HG02678 (cell line): ENCODE data around the gene TBC1D24.
"Not testable (repeated sequence)": the region's sequence is repeated elsewhere in the genome, so short reads cannot be mapped to it uniquely, and the experiment has no call there.

Experiments used
- ATAC-seq: cut with Tn5 transposase; IDR thresholded peaks from one replicate; pipeline ENCODE4 v1.9.1; 2021; ENCODE audit warnings: mild to moderate bottlenecking, moderate library complexity; ENCODE audit not compliant: unreplicated experiment

TBC1D24 gene

GRCh38 chr16:2468233-2468724 is 6.6 kb upstream of the TBC1D24 start:
- no peak for ATAC-seq

GRCh38 chr16:2468725-2469398 is 6.1 kb upstream of the TBC1D24 start:
- peak; percentile 49 for ATAC-seq

GRCh38 chr16:2469399-2470233 is 5.3 kb upstream of the TBC1D24 start:
- no peak for ATAC-seq

- no peak for ATAC-seq
Measured at GRCh38 chr16:2470234-2470601, 4.7 kb upstream of the TBC1D24 start.

DNA sequence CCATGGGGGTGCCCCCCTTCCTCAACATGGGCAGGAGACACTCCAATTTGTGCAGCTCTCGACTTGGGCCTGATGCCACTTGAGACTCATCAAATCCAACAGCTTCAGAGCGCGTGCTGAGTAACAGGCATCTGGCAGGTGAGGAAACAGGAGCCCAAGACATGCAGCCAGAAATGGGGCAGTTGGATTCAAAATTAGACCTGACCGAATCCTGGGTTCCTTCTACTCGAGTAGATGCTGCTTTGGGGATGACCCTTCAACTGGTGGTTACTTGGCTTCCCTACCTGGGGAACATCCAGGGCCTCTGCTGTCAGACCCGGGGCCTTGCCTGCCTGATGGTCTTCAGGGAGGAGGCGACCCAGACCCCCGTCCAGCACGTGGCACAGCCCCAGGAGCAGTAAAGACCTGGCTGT is 4.3 kb upstream of the TBC1D24 start:
- ATAC-seq: no peak

DNA sequence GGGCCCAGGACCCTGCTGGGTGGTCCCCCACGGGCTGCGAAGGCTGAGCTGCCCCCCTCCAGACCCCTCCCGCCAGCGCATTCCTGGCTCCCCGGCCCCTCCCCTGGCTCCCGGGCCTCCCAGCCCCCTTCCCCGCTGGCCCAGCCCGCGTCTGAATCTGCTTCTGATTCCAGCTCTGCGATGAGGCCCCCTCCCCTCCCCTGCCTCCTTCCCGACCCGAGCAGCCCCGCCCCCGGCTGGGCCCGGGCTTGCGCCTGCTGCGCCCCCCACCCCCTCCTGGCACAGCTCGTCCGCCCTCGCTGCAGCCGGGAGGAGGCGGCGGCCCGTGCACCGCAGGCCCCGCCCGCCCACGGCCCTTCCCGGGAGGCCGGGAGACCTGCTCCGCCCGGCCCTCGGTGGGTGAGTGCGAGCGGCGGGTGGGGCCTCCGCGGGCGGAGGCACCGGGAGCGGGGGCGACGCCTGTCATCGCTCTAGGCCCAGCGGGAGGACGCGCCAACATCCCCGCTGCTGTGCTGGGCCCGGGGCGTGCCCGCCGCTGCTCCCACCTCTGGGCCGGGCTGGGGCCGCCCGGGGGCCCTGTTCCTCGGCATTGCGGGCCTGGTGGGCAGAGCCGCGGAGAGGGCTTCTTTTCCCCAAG is 3.8 kb upstream of the TBC1D24 start, which contains the start of gene NTN3:
Gene NTN3 (plus strand): TSS at position 282 of the 637 bp plus-strand sequence. CDS start 405 bp downstream, outside the sequence.
- ATAC-seq: no peak

DNA sequence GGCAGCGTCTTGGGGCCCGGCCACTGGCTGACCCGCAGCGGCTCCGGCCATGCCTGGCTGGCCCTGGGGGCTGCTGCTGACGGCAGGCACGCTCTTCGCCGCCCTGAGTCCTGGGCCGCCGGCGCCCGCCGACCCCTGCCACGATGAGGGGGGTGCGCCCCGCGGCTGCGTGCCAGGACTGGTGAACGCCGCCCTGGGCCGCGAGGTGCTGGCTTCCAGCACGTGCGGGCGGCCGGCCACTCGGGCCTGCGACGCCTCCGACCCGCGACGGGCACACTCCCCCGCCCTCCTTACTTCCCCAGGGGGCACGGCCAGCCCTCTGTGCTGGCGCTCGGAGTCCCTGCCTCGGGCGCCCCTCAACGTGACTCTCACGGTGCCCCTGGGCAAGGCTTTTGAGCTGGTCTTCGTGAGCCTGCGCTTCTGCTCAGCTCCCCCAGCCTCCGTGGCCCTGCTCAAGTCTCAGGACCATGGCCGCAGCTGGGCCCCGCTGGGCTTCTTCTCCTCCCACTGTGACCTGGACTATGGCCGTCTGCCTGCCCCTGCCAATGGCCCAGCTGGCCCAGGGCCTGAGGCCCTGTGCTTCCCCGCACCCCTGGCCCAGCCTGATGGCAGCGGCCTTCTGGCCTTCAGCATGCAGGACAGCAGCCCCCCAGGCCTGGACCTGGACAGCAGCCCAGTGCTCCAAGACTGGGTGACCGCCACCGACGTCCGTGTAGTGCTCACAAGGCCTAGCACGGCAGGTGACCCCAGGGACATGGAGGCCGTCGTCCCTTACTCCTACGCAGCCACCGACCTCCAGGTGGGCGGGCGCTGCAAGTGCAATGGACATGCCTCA is 3.1 kb upstream of the TBC1D24 start:
- no peak for ATAC-seq

- no peak for ATAC-seq
Measured at GRCh38 chr16:2472488-2472864, 2.5 kb upstream of the TBC1D24 start.

- no peak for ATAC-seq
Measured at GRCh38 chr16:2472885-2473445, 2.0 kb upstream of the TBC1D24 start.

DNA sequence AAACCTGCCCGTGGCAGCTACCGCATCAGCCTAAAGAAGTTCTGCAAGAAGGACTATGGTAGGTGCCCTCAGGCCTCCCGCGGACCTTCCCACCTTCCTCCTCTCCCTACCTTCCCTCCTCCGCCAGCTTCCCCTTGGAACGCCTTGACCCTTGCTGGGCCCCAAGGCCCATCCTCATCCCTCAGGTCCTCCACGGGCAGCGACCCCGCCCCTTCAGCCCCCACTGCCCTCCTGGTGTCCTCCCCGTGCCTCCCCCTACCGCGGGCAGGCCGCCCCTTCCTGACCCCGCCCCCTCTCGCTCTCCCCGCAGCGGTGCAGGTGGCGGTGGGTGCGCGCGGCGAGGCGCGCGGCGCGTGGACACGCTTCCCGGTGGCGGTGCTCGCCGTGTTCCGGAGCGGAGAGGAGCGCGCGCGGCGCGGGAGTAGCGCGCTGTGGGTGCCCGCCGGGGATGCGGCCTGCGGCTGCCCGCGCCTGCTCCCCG is 1.4 kb upstream of the TBC1D24 start:
- no peak for ATAC-seq

GRCh38 chr16:2473999-2474876 is 689 bp upstream of the TBC1D24 start:
- ATAC-seq: no peak

GRCh38 chr16:2475413-2476344 is 752 bp downstream of the TBC1D24 start:
- peak; percentile 23 for ATAC-seq

GRCh38 chr16:2476345-2476720 is 1.4 kb downstream of the TBC1D24 start:
- no peak for ATAC-seq

- no peak for ATAC-seq
Measured at GRCh38 chr16:2476741-2477140, 1.8 kb downstream of the TBC1D24 start.

GRCh38 chr16:2477327-2477726 is 2.4 kb downstream of the TBC1D24 start:
- ATAC-seq: no peak

DNA sequence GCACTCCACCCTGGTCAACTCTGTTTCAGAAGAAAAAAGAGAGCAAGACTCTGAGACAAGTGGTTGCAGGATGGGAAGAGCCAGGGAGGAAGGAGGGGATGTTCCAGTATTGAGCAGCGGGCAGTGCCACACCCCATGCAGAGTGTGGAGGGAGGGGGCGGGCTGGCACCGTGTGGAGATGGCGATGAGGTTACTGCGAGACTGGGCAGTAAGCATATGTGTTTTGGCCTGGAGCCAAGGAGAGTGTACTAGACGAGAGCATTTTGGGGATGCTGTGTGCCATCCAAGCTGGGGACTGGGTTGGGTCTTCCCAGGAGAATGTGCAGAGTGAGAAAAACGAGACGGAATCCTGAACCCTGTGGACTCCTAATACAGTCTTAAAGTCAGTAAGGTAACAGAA is 3.4 kb downstream of the TBC1D24 start:
- no peak for ATAC-seq

DNA sequence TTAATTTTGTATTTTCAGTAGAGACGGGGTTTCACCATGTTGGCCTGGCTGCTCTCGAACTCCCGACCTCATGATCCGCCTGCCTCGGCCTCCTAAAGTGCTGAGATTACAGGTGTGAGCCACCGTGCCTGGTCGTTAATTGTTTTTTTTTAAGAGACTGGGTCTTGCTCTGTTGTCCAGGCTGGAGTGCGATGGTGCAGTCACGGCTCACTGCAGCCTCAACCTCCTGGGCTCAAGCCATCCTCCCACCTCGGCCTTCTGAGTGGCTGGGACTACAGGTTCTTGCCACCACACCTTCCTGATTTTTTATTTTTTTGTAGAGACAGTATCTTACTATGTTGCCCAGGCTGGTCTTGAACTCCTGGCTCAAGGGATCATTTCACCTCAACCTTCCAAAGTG is 5.1 kb downstream of the TBC1D24 start:
- not testable (repeated sequence) for ATAC-seq

DNA sequence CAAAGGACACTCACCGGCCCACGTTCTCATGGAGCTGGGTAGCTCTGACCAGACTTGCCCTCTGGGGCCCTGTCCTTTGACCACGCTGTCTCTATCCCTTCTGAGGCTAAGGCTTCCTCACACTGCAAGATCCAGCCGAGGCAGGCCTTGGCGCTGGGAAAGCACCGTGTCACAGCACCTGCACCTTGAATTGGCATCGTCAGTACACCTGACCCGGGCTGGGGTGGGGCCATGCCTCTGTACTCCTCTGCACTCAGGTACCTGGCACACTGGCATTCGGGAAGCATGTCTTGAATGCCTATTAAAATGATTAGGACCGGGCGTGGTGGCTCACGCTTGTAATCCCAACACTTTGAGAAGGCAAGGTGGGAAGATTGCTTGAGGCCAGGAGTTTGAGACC is 6.0 kb downstream of the TBC1D24 start:
- no peak for ATAC-seq
